Stimulated activated CD4-positive, alpha-beta T cell treated with anti-CD3 and anti-CD28 coated beads, Interleukin-4, amount 100 ng/mL, for 4 hours (primary cell): Measurements from ENCODE around the gene GEMIN7.
"Not testable (repeated sequence)": the region's sequence is repeated elsewhere in the genome, so short reads cannot be mapped to it uniquely, and the experiment has no call there.

Experiments
- DNase-seq, 2 experiments: peaks; one replicate each; pipeline ENCODE4 v3.0.0-alpha.2; 2020

GEMIN7 gene

GRCh38 chr19:45091031-45091923 lies 12.2 kb downstream of the GEMIN7 start:
- DNase-seq, result peak; percentile 95 to 96

- peak; percentile 87 to 92 for DNase-seq
Measured at GRCh38 chr19:45092747-45093678, 14.0 kb downstream of the GEMIN7 start, which contains the start of gene PPP1R37. Gene PPP1R37 (plus strand): TSS chr19:45093179. CDS start chr19:45093326, 147 bp downstream.

- no peak for DNase-seq
Measured at GRCh38 chr19:45094137-45094536, 15.1 kb downstream of the GEMIN7 start.

GRCh38 chr19:45094707-45095106 lies 15.6 kb downstream of the GEMIN7 start:
- no peak for DNase-seq

GRCh38 chr19:45095496-45096413 lies 16.7 kb downstream of the GEMIN7 start:
- DNase-seq, result no peak

- no peak for DNase-seq
Measured at GRCh38 chr19:45096700-45097099, 17.6 kb downstream of the GEMIN7 start.

GRCh38 chr19:45097450-45097775 lies 18.4 kb downstream of the GEMIN7 start:
- DNase-seq, result no peak

- no peak for DNase-seq
Measured at GRCh38 chr19:45097776-45098520, 18.9 kb downstream of the GEMIN7 start.

GRCh38 chr19:45098521-45099466 lies 19.7 kb downstream of the GEMIN7 start:
- no peak for DNase-seq

- DNase-seq, result no peak
Measured at GRCh38 chr19:45099467-45100191, 20.6 kb downstream of the GEMIN7 start.

GRCh38 chr19:45100201-45100600 lies 21.1 kb downstream of the GEMIN7 start:
- no peak for DNase-seq

- DNase-seq, result no peak
Measured at GRCh38 chr19:45100846-45101252, 21.8 kb downstream of the GEMIN7 start.

GRCh38 chr19:45101806-45102205 lies 22.7 kb downstream of the GEMIN7 start:
- DNase-seq, result no peak

- DNase-seq, result no peak
Measured at GRCh38 chr19:45102481-45102880, 23.4 kb downstream of the GEMIN7 start.

GRCh38 chr19:45103156-45103507 lies 24.1 kb downstream of the GEMIN7 start:
- DNase-seq, result peak in 1 of 2 experiments; percentile 16

GRCh38 chr19:45103508-45104319 lies 24.7 kb downstream of the GEMIN7 start:
- DNase-seq, result no peak

- no peak for DNase-seq
Measured at GRCh38 chr19:45104658-45105349, 25.7 kb downstream of the GEMIN7 start.

- not testable (repeated sequence) for DNase-seq
Measured at GRCh38 chr19:45106363-45106762, 27.3 kb downstream of the GEMIN7 start.
